HG03571 (cell line): ENCODE data around the gene ARCN1.
"Not testable (repeated sequence)": the region's sequence is repeated elsewhere in the genome, so short reads cannot be mapped to it uniquely, and the experiment has no call there.

ENCODE experiments used
- ATAC-seq: cut with Tn5 transposase; IDR thresholded peaks from one replicate; pipeline ENCODE4 v1.9.1; 2021; ENCODE audit not compliant: unreplicated experiment

ARCN1 gene

DNA sequence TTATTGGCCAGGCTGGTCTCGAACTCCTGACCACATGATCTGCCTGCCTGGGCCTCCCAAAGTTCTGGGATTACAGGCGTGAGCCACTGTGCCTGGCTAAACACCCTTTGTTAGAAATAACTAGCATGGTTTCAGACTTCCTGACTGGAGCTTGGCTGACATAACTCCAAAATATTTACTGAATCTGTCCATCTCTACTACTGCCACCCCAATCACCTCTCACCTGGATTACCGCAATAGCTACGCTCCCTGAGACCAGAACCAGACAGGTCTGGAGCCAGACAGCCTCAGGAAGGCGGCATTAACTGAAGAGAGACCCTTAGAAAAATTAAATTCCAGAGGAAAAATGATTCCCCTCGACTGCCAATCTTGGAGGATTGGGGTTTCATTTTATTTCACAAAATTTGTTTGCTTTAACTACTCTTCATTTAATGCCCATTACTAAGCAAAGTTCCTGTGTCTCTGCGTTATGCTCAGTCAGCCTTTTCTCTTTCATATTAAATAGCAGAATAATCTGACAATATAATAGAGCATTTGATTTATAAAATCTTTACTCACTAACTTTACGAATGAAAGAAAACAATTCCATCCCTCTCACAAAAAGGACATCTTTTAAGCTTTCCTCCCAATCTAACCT lies 28.1 kb upstream of the ARCN1 start:
- no peak for ATAC-seq

DNA sequence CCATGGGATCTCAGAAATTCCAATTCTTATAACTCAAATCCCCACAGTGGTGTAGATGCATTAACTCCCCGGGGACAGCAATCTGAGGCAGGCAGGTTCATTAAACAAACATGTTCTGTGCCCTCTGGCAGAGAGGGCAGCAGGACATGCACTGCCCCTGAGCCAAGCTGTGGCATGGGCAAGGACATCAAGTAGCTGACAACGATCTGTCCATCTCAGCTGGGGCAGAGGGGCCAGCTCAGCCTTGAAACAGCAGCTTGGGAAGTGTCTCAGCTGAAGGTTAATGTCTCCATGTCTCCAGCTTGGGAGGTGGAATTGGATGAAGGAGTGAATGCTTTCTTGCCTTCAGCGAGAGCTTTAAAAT lies 27.6 kb upstream of the ARCN1 start:
- no peak for ATAC-seq

DNA sequence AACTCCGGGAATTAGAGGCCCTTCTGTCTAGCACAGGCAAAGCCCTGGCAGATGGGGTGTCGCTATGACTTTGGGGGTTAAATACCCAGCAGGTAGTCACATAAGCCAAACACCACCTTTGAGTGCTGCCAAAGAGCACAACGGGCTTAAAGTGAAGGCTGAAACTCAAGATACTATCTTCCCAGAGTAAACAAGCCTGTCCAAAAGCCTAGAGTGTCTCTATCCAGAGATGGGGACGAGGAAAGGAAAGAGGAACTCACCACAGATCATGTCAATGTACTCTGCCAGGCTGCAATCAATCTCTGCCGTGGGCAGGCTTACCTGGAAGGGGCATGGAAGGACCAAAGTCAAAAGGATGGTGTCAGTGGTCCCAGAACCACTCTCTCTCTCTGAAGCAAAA lies 26.7 kb upstream of the ARCN1 start:
- no peak for ATAC-seq

DNA sequence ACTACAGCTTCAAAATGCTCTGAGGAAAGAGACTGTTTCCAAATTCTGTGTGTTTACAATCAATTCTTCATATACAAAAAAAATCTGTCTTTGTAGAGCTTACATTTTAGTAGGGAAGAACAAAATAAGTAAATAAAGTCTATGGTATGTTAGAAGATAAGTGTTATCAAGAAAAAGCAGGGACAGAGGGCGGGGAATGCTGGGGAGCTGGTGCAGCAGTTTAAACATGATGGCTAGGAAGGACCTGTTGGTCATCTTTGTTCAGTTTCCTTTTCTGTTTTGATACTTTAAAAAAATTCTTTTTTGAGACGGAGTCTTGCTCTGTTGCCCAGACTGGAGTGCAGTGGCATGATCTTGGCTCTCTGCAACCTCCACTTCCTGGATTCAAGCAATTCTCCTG lies 25.1 kb upstream of the ARCN1 start:
- no peak for ATAC-seq

DNA sequence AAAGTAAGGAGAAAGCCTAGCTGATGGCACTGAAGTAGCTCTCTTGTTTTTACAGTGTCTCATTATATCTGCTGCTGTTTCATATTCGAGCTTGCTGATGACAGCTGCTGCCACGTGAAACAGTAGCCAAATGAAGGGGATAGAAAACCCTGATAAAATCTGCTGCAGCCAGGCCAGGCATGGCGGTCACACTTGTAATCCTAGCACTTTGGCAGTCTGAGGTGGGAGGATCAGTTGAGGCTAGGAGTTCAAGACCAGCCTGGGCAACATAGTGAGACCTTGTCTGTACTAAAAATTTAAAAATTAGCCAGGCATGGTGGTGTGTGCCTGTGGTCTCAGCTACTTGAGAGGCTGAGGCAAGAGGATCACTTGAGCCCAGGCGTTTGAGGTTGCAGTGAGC lies 19.9 kb upstream of the ARCN1 start:
- no peak for ATAC-seq

DNA sequence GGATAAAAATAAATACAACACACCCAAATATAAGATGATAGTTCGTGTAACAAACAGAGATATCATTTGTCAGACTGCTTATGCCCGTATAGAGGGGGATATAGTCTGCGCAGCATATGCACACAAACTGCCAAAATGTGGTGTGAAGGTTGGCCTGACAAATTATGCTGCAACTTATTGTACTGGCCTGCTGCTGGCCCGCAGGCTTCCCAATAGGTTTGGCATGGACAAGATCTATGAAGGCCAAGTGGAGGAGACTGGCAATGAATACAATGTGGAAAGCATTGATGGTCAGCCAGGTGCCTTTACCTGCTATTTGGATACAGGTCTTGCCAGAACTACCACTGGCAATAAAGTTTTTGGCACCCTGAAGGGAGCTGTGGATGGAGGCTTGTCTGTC lies 11.4 kb upstream of the ARCN1 start:
- ATAC-seq, result no peak

DNA sequence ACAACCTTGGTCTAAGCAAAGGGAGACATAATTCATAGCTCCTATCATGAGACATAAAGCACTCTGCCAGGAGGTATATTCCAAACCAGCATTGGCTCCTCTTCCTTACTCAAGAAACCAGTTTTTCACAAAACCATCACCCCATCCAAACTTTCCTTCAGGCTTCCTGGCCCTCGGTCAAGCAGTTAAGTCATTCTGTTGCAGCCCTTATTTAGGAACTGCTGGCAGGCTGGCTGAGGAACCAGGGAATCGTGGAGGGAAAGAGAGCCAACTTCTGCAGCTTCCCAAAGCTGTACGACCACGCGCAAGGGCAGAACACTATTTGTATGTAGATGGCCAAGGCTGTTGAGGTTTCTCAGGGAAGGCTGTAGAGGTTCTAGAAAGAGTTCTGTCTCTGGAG lies 7.2 kb upstream of the ARCN1 start:
- ATAC-seq, result no peak

DNA sequence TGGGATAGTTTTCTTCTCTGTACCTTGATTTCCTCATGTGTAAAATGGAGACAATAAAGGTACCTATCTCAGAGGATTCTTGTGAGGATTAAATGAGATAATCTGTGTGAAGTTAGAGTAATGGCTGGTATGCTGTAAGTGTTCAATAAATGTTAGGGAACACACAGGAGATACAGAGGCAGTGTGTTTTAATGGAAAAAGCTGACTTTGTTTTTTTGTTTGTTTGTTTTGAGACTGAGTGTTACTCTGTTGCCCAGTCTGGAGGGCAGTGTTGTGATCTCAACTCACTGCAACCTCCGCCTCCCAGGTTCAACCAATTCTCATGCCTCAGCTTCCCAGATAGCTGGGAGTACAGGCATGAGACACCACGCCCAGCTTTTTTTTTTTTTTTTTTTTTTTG lies 2.5 kb upstream of the ARCN1 start:
- ATAC-seq, result no peak

DNA sequence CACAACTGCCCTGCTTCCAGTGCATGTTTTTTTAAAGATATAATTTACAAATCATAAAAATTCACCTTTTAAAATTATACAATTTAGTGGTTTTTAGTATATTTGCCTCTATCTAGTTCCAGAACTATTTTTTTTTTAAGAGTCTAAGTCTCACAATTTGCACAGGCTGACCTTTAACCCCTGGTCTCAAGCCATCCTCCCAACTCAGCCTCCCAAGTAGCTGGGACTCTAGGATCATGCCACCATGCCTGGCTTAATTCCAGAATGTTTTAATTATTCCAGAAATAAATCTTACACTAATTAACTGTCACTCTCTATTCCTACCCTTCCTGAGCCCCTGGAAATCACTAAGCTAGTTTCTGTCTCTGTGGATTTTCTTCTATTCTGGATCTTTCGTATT lies 1.4 kb upstream of the ARCN1 start:
- no peak for ATAC-seq

DNA sequence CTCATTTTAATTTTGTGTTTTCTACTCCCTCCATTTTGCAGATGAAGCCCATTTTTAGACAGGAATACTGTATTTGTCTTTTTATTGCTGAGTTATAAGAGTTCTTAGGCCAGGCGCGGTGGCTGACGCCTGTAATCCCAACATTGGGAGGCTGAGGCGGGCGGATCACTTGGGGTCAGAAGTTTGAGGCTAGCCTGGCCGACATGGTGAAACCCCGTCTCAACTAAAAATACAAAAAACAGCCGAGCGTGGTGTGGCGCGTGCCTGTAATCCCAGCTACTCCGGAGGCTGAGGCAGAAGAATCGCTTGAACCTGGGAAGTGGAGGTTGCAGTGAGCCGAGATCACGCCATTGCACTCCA lies 528 bp upstream of the ARCN1 start:
- peak; percentile 11 for ATAC-seq

DNA sequence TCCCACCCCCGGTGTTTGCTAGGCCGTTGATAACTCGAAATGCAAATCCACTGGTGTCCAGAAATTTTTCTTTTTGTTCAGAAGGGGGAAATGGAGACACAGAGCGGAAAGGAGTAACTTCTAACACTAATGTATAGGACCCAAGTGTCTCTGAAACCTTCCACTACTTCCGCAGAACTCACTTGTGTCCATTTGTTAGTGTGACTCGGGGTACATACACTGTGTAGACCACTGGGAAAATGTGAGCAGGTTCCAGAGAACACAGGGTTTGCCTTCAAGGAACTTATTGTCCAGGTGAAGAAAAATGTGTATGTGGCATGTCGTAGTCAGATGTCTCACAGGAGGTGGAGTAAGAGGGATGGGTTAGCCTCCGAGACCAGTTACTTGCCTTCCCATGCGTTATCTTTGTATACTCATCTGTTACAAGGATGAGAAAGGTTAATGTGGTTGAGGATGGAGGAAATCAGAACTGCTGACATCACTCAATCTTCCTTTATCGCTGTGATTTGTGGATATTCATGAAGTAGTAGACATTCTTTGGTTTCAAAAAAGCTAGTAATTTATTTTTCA lies 857 bp downstream of the ARCN1 start:
- ATAC-seq, result peak; percentile 25

DNA sequence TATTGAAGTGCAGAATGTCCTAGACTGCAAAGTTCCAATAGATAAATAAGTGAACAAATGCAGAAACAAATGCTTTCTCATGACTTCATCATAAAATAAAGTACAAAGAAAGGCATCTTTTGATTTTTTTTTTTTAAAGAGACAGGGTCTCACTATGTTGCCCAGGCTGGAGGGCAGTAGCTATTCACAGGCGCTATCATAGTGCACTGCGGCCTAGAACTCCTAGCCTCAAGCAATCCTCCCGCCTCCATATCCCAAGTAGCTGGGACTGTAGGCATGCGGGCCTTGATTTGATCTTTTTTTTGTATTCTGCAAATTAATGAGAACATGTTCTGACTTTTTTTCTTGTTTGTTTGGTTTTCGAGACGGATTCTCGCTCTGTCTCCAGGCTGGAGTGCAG lies 2.4 kb downstream of the ARCN1 start:
- ATAC-seq, result no peak

DNA sequence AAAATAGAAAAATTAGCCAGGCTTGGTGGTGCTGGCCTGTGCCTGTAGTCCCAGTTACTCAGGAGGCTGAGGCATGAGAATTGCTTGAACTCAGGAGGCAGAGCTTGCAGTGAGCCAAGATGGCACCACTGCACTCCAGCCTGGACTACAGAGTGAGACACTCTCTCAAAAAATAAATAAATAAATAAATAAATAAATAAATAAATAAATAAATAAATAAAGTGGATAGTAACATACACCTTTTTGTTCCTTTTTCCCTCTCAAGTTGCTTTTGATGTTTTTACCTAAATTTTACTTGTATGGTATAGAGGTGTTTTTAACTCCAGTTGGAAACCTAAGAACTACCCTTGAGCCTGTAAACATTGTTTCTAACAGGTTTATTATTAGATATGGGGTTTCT lies 5.8 kb downstream of the ARCN1 start:
- ATAC-seq, result not testable (repeated sequence)

DNA sequence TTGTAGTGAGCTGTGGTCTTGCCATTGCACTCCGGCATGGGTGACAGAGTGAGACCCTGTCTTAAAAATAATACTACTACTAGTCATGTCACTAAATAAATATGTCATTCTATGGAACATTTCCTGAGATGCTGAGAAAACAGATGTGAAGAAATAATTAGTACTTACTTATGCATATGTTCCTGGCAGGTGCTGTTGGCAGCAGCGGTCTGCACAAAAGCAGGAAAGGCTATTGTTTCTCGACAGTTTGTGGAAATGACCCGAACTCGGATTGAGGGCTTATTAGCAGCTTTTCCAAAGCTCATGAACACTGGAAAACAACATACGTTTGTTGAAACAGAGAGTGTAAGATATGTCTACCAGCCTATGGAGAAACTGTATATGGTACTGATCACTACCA lies 8.8 kb downstream of the ARCN1 start:
- no peak for ATAC-seq

DNA sequence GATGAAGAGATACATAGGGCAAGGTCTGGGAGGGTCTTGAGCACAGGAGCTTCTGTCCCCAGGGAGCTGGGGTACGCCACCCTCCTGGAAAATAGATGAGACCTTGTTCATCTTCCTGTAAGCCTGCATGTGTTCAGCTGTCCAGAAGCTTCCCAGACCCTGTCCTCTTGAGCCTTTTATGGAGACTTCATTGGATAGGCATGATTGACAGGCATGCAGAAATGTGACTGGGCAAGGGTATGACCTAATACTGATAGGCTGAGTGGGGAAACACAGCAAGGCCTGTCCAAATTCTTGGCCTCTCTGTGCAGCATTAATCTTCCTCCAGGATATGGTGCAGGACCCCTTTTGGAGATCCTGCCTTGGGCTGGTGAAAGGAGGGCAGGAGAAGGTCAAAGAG lies 15.7 kb downstream of the ARCN1 start:
- no peak for ATAC-seq

DNA sequence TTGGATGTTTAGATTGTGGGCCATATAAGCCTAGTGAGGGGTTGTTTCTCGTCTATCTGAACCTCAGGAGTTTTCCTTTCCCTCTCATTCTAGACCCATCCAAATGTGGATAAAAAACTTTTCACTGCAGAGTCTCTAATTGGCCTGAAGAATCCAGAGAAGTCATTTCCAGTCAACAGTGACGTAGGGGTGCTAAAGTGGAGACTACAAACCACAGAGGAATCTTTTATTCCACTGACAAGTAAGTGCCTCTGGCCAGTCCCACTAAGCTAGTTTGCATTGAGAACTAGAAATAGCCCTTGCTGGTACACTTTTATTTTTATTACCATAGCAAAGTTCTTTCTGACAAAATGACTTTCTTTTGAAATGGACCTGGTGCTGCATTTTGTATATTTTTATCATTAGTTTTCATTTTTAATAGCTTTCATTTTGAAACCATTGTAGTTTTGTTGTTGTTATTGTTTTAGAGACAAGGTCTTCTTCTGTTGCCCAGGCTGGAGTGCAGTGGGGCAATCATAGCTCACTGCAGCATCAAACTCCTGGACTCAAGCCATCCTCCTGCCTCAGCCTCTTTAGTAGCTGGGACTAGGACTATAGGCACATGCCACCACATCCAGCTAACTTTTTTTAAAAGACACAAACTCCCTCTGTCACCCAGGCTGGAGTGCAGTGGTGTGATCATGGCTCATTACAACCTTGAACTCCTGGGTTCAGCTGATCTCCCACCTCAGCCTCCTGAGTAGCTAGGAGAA lies 20.6 kb downstream of the ARCN1 start:
- ATAC-seq, result no peak

DNA sequence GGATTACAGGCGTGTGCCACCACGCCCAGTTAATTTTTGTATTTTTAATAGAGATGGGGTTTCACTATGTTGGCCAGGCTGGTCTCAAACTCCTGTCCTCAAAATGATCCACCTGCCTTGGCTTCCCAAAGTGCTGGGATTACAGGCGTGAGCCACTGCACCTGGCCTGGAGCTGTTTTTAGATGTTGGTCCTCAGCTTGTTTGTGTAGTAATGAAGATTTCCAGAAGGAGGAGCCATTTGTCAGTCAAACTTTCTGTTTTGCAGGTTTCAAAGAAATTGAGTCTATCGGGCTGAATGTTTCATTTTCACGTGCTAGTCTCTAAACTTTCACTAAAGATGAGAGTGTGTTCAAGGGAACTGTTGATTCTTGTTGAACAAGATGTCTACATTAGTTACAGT lies 22.8 kb downstream of the ARCN1 start:
- not testable (repeated sequence) for ATAC-seq

DNA sequence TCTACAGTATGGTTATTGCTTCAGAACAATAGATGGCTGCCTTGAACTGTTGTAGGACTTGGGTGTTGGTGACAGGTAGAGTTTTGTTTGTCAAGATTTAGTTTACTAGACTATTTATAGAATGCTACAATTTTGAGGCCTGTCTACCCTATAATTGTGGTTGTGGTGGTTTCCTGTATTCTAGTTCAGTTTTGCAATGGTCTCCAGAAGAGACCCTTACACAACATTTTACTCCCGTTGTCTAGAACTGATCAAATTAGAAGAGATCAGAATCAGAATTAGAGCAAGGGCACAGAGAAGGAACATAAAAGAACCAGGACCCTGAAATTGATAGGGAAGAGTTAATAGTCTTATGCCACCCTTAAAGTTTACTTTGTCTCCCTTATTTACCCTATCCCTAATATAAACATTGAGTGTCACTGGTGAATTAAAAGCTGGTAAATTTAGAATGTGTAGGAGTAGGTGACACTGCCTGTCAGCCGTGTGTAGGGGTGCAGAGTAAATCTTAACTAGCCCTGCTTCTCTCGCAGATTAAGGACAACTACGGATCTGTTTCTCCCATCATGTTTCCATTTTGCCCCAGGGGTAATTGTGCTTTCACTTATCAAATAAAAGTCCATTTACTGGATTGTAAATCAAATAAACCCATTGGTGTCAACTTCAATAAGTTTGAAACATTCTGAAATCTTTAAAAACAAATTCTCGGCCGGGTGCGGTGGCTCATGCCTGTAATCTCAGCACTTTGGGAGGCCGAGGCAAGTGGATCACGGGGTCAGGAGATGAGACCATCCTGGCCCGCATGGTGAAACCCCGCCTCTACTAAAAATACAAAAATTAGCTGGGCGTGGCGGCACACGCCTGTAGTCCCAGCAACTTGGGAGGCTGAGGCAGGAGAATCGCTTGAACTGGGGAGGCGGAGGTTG lies 24.3 kb downstream of the ARCN1 start:
- no peak for ATAC-seq

DNA sequence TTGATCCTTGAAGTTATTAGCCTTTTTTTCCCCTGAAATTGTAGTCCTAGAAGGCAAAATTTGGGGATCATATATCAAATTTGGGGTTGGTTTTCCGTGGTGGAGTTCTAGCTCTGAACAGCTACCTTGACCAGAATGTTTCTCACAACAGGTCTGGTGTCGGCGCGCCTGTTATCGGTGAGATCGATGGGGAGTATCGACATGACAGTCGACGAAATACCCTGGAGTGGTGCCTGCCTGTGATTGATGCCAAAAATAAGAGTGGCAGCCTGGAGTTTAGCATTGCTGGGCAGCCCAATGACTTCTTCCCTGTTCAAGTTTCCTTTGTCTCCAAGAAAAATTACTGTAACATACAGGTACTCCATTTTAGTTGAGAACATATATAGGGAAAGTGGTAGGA lies 25.3 kb downstream of the ARCN1 start:
- ATAC-seq, result no peak

DNA sequence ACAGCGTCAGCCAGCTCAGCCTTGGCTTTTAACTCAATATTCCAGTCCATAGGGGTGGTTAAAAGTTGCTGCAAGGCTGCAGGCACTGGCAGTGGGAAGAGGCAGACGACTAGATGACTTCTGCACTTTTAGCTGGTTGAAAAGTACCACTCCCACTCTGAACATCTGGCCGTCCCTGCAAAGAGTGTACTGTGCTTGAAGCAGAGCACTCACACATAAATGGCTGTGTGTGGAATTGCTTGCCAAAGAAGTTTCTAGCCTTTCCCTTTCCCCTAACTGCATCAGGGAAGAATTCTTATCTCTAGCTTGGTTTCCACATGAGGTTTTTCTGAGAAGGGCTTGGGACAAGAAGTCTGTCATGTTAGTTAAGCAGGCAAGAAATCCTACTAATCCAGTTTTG lies 30.1 kb downstream of the ARCN1 start:
- ATAC-seq, result no peak

DNA sequence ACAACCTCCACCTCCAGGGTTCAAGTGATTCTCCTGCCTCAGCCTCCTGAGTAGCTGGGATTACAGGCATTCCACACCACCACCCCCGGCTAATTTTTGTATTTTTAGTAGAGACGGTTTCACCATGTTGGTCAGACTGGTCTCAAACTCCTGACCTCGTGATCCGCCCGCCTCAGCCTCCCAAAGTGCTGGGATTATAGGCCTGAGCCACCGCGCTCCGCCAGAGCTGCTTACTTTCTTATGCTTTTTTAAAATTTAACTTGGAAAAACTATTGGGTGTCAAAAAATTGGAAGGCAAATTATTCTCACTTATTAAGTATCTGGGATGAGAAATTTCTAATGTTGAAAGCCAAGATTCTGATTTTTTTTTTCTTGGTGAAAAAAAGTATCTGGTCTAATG lies 31.5 kb downstream of the ARCN1 start:
- ATAC-seq, result not testable (repeated sequence)

DNA sequence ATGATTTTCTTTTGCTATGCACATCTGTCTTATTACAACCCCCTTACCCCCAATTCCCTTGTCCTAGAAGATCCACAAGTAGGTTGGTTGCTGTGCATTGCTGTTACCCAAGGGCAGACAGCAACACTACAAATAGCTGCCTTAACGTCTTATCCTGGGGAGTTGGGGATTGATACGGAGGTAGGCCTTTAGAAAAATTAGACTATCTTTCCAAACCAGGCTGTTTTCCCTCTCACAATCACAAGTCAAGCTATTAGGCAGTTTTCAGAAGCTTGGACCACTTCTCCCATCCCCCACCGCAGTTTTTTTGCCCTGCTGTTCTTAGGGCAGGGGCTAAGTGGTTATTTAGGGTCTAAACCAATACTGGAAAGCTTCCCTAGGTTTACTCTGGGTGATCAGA lies 32.4 kb downstream of the ARCN1 start:
- ATAC-seq, result no peak
